LoVo (cell line): ENCODE measurements around the gene PPP1CC.
"Not testable (repeated sequence)": the region's sequence is repeated elsewhere in the genome, so short reads cannot be mapped to it uniquely, and the experiment has no call there.

Source experiments
- DNase-seq: peaks from one replicate; pipeline ENCODE4 v3.0.0-alpha.2; 2016; ENCODE audit warnings: low spot score

Gene PPP1CC

DNA sequence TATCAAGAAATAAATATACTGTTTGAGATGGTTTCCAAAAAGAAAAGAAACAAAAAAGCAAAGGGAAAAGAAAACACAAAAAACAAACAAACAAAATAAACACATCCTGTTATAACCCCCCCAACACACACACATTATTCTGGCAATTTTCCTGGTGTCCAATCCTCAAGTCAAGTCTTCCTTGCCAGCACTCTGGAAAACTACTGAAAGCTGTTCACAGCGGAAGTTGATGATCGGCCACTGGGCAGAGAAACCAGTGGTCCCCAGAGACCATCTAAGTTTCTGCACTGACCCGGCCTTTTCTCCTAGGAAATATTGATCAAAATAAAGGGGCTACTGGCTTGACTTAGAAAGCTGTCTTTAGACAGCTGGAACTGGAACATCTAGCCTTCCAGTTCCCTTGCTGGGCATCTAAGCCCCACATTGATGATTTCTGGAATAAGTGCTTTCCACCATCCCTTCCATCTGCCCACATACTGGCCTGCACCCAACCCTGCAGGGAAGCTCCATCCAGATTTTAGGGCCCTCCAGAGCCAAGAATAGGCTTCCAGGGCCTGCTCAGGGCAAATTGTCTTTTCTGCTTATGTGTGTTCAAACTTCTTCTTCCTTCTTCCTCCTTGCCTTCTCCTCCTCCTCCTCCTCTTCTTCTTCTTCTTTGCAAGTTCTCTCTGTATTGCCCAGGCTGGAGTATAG, 11.6 kb upstream of the PPP1CC start:
- no peak for DNase-seq

DNA sequence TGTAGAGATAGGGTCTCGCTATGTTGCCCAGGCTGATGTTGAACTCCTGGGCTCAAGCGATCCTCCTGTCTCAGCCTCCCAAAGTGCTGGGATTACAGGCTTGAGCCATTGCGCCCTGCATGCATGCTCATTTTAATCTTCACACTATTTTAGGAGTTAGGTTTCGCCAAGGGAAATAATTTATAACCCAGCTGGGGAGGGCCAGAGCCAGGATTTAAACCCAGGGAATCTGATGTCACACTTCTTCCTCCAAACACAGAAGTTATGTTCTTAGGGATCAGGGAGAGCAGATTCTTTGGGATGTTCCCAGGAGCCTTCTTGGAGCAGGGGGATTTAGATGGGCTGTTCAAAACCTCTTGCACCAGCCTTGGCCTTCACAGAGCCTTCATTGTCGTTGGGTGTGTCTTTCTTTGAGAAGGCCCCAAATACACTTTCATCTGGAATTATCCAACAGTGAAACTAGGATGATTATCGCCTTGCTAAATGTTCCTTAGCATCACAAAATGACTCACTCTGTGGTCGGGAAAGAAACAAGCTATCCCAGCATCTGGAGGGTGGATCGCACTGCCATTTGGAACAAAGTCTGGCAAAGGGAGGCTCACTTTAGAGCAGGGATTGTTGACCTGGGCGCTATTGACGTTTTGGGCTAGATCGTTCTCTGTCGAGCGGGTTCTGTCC, 8.2 kb upstream of the PPP1CC start:
- no peak for DNase-seq

DNA sequence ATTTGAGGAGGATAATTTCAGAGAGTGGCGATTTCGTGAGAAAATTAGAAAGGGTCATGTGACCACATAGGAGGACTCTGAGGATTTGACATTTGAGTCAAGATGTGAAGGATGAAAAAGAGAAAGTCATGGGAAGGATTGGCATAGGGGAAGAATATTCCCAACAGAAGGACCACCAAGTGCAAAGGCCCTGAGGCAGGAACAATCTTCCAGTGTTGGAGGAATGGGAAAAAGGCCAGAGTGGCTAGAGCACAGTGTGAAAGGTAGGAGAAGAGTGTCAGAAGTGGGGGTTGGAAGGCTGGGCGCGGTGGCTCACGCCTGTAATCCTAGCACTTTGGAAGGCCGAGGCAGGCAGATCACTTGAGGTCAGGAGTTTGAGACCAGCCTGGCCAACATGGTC, 3.9 kb upstream of the PPP1CC start:
- DNase-seq: no peak

DNA sequence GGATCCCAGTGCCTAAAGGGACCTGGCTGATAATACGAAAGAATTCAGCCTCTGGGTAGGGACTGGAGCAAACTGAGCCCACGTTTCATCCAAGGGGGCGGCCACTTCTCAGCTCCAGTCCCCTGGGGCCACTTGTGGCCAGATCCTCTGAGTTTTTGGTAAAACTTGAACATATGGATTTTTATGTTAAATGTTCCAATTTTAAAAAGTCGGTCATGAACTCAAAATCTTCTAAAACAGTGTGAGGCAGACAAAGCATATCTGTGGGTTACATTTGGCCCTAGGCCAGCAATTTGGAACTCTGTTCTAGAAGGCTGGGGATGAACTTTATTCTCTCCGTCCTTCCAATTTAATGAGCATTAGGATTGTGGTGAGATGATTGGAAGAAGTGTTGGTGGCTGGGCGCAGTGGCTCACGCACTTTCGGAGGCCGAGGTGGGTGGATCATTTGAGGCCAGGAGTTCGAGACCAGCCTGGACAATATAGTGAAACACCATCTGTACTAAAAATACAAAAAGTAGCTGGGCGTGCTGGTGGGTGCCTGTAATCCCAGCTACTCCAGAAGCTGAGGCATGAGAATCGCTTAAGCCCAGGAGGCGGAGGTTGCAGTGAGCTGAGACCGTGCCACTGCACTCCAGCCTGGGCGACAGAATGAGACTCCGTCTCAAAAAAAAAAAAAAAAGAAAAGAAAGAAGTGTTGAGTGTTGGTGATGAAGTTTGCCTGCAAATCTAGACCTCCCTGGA, 3.0 kb upstream of the PPP1CC start:
- no peak for DNase-seq

DNA sequence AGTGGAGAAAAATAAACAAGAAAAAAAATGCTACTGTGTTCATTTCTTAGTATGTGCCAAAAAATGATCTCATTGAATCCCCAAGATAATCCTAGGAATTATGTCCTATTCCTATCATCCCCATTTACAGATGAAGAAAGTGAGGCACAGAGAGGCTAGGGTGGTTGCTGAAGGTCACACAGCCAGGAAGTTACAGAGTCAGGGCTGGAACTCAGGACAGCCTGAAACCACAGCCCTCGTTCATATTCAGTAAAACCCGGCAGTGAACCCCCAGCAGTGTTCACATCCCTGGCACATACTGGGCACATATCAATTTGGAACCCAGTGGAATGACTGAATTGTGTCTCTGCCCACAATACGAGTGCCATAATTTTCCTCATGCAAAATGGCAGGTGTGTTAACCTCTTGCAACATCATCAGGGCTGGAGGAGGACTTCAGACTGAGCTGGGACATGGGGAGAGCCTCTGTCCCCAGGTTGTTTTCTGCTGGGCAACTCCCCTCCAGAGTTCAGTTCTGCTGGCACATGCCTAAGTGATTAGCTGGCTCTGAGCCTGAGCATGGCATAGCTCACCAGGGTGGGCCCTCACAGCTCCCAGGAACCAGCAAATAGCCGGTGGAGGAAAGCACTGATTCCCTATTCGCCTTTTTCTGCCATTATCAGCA, 2.0 kb upstream of the PPP1CC start:
- peak; percentile 89 for DNase-seq

DNA sequence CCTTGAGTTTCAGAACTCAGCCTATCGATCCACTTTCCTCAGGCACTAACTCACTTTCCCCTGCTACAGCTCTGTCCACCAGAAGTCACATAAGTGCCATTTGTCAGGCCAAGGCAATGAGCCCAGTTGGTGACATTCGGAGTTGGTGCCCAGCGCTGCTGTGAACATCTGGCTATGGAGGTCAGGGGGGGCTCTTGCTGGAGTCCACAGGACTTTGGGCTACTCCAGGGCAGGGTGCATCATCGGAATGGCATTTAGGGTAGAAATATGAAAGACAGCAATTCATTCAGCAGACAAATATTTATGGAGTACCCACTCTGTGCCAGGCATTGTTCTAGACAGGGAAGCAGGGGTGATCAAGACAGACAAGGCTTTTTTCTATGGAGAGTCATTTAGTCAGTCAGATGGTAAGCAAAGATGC, 1.5 kb upstream of the PPP1CC start:
- DNase-seq: peak; percentile 48

DNA sequence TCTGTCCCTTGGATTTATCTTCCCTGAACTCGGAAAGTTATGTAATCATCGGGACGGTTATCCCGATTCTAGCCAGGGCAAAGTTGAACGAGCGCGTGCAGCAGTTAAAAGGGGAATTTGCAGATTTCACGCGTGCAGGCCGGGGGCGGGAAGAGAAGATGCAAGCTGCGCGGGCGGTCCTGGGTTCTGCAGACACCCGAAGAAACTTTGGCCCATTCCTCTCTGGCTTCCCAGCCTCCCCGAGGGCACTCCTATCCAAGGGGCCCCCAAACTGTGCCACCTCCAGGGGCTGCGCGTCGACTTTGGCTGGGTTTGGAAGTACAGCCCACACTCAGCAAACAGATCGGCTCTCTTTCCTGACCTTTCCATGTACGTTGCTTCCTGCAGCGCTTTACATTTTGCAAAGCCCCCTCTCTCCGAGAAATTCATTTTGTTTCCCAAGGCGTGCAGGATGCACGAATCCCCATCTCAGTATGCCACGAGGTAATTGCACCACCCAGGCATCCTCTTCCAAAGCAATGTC, 941 bp upstream of the PPP1CC start:
- DNase-seq: peak; percentile 39

DNA sequence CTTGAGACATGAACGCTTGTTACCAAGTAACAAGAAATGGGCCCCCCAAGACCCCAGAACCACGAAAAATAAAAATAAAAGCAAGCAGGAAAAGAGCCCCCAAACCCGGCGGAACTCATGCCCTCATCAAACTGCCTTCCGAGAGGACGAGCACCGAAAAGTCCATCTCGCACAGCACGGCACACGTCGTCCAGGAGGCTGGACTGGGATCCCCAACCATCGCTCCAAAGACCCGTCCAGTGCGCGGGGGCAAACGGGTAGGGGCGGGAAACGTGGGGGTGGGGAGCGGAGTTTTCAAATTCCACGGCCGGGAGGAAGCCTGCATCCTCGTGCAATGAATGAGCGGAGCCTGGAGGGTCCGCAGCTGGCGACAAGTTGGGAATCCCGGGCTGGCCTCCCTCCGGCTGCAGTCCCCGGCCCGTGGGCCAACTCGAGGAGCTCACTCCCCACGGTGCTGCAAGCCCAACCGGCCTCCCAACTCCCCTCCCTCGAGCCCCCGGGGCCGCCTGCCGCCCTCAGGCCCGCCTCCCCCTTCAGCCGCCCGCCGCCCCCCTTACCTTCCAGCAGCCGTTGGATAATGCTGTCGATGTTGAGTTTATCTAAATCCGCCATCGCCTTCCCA, 484 bp downstream of the PPP1CC start:
- peak; percentile 18 for DNase-seq

DNA sequence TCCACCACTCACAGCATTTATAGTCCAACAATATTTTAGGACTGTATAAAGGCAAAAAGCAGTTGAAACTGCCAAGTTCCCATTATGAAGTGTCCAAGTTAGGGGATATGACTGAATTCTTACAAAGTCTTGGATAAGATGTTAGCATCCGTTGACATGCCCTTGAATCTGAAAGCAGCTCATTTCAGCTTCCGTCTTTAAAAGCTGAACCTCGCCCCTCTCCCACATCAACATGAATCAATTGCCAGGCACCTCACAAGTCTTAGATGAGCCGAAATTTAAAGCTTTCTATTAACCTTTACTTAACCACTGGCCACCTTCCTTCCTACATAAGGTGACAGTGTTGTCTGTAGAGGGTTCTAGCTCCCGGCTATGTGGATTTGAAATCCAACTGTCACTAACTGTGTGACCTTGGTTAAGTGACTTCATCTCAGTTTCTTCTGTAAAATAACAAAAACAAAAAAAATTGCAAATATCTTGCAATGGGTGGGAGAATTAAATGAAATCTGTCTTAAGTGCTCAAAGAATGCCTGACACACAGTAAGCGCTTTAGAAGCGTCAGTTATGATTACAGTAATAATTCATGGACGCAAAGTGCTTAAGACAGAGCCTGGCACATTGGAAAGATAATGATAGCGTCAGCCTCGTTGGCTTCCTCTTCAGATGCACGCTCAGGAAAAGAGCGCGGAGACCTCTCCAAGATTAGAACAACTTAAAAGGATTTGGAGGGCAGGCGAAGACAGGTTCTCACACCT, 1.2 kb downstream of the PPP1CC start:
- DNase-seq: peak; percentile 16

DNA sequence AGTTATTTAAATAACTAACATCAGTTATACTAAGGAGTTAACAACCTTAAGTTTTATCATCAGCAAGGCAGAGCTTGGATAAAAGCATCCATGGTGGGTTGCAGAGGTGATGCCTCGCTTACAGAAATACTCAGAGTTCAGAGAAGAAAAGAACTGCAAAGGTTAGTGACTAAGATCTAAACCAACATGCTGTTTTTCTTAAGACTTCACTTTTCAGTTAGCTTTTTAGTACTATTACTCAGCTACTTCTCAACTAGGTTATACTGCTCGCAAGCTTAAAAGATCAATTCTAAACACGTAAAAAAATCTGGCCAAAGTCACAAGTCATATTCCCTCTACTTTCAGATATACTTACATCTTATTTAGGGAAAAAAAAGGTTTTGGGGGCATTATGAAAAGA, 2.8 kb downstream of the PPP1CC start:
- no peak for DNase-seq

DNA sequence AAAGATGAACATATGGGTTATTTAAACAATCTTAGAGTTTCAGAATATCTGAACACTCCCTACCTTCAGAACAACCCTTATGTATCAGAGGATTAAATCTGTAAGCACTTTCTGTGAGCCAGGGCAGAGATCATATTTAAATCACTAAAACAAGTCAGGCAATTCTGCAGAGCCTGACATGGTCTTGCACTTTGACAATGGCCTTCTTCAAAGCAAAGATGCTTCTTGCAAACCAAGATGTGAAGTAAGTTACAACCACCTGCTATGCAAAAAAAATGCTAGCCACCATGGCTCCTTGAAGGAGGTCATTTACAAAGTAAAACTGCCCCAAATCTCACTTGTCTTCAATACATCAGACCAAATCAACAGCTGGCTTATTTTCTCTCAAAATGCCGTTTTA, 3.2 kb downstream of the PPP1CC start:
- no peak for DNase-seq

DNA sequence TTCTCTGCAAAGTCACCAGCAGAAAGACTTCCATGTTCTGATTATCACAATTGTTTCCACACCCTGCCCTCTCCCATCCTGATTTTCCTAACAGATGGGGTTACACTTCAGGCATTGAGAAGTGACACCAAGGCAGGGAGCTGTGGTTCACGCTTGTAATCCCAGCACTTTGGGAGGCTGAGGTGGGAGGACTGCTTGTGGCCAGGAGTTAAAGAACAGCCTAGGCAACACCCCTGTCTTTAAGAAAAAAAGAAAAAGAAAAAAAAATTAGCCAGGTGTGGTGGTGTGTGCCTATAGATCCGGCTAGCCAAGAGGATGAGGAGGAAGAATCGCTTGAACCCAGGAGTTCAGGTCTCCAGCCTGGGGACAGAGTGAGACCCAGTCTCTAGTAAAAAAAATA, 5.2 kb downstream of the PPP1CC start:
- DNase-seq: no peak

DNA sequence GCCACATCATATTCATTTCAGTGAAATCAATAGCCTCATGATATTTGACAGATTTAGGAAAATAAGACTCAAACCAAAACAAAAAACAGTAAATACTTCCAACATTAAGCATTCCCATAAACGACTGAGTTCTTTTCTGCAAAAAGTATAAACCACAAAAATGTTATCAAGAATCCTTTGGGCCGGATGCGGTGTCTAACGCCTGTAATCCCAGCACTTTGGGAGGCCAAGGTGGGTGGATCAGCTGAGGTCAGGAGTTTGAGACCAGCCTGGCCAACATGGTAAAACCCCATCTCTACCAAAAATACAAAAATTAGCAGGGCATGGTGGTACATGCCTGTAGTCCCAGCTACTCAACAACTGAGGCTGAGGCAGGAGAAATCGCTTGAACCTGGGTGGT, 5.7 kb downstream of the PPP1CC start:
- DNase-seq: not testable (repeated sequence)

DNA sequence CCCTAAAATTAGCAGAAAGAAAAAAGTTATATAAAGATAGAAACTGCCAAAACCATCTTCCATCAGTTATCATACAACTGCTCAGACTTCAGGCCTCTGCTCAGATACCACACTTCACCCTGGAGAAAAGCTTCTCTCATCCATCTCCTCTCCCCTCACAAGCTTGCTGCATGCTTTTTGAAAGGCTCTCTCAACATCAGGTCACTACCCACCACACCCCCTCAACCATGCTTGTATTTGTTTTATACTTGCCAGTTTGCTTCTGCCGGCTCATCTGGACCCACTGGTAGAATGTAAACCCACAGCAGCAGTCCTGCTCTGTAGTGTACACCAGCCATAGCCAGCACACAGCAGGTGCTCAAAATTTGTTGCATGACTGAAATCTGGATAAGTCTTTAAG, 8.8 kb downstream of the PPP1CC start:
- no peak for DNase-seq

DNA sequence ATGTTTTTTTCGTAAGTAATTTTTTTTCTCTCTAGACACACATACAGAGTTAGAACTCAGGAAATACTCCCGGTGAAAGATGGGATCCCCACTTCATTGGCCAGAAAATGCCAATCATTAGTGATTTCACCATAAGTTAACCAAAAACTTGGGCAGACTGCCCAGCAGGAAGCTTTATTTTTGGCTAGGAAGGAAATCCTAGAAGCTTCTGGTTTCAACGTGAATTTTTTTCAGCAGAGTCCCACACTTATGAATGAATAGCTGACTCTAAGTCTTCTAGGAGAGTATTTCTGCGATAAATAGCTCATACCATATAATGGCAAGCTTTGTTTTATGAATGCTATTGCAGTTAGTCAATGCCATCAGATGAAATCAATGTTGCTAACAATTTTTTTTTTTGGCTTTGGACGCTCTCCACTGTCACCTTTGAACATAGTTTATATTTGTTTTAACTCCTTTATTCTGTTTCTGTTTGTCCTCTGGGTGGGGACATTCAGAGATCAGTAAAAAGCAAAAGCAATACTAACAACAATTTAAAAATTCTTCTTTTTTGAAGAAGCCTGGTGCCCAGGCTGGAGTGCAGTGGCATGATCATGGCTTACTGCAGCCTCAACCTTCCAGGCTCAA, 9.5 kb downstream of the PPP1CC start:
- DNase-seq: no peak

DNA sequence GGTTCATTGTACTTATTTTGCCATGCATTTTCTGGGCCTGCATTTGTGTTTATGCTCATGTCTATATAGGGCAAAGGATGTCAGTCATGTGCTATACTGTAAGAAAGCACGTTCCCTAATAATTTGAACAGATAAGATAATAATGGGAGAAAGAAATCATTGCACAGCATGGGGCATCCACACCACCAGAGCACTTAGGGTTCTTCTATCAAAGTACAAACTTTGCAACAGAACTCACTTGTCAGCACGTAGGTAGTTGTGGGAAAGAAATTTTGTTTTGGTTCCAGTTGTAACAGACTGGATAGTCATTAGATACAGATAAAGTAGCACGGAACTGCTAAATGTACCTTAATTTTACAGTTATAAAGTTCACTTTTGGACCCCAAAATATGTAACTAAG, 10.1 kb downstream of the PPP1CC start:
- DNase-seq: no peak

DNA sequence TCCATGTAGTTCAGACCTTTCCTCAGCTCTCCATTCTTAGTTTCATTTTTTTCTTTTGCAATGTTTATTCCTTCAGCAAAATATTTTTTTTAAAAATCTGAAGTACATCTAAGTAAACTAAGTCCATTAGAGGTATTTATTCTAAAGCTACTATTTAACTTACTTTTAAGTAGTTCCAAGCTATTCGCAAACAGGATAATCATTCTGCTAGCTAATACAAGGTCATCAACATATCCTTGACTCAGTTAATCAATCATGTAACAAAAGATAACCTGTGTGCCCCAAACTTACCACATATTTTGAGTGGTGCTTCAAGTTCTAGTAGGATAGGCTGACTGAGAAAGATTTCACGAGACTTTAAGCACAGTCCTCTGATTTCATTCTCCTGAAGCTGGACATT, 11.2 kb downstream of the PPP1CC start:
- DNase-seq: no peak

DNA sequence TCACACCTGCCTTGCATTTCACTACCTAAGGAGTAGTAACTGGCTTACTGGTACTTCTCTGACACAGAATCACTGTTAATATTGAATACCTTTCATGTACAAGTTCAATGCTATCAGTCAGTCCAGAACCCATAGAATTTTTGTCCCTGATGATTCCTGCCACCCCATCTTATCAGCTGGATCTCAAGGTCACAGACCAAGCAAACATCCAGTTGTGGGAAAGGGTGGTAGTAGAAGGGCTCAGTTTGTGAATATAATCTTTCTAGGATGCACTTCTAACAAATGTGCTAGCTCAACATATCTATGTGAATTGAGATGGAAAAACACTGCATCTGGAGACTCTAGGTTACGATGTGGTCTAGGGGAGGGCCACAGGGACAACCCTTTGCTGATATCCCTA, 14.1 kb downstream of the PPP1CC start:
- no peak for DNase-seq

DNA sequence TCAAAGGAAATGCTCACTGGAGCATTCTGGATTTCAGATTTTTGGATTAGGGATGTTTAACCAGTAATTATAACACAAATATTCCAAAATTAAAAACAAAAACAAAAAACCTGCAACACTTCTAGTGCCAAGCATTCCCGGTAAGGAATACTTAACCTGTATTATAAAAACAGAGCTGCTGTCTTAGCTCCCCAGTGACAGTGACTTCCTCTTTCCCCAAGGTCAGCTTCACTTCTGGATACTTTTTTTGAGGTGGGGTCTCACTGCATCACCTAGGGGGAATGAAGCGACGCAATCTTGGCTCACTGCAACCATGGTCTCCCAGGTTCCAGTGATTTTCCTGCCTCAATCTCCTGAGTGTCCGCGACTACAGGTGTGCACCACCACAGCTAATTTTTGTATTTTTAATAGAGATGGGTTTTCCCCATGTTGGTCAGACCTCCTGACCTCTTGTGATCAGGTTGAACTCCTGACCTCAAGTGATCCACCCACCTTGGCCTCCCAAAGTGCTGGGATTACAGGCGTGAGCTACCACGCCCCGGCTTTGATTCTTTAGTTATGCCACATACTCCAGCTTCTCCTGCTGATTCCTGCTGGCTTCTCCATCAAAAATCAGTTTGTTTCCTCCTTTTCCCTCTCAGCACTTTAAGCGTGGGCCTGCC, 15.9 kb downstream of the PPP1CC start:
- no peak for DNase-seq

DNA sequence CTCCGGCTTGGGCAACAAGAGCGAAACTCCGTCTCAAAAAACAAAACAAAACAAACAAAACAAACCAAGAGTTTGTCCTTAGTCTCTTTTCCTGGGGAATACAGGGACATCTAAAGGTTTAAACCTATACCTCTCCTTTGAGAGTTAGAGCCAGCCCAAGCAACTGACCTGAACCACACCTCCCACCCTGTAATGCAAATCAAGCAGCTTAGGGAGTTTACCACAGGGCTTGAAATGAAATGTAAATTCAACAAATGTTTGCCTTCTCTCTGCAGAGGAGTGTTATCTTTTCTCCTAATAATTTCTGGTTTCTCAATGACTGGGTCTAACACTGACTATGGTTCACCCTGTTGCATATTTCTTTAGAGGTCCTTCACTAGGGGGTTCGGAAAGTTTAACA, 16.7 kb downstream of the PPP1CC start:
- no peak for DNase-seq
